GM12892 (cell line): ENCODE results near the gene ZFX.
"Not testable (repeated sequence)": the region's sequence is repeated elsewhere in the genome, so short reads cannot be mapped to it uniquely, and the experiment has no call there.

Experiments used
- DNase-seq: peaks from one replicate; pipeline ENCODE4 v3.0.0; 2011; ENCODE audit not compliant: insufficient read length
- FAIRE-seq: peaks from 2 replicates; lab custom pipeline; 2011; peaks lifted over from hg19 to GRCh38; lab: Jason Lieb, UNC
- POLR2A ChIP-seq: IDR thresholded peaks from 2 replicates; pipeline ENCODE4 v1.6.1; 2011; ENCODE audit warnings: low read depth, low read length, control low read depth
- POLR2AphosphoS5 ChIP-seq: IDR thresholded peaks from 2 replicates; pipeline ENCODE4 v1.6.1; 2011; ENCODE audit warnings: low read depth, low read length, control low read depth
- TAF1 ChIP-seq: IDR thresholded peaks from 2 replicates; pipeline ENCODE4 v1.6.1; 2011; ENCODE audit warnings: low read depth, mild to moderate bottlenecking, control low read depth, low read length, borderline replicate concordance

ZFX gene

GRCh38 chrX:24154490-24155034 is 5.0 kb downstream of the ZFX start:
- TF ChIP-seq POLR2AphosphoS5 (no peak), TAF1 (no peak), POLR2A (no peak)
- DNase-seq = no peak
- peak; percentile 85 for FAIRE-seq

- DNase-seq, FAIRE-seq: not testable (repeated sequence)
Measured at GRCh38 chrX:24155747-24156146, 6.2 kb downstream of the ZFX start.

- FAIRE-seq (no peak), DNase-seq (no peak)
- TF ChIP-seq TAF1 (no peak), POLR2AphosphoS5 (no peak), POLR2A (no peak)
Measured at GRCh38 chrX:24156177-24156576, 6.6 kb downstream of the ZFX start.

- FAIRE-seq = no peak
- DNase-seq = no peak
- TF ChIP-seq TAF1 (no peak), POLR2A (no peak), POLR2AphosphoS5 (no peak)
Measured at GRCh38 chrX:24158881-24159280, 9.4 kb downstream of the ZFX start.

GRCh38 chrX:24166078-24166477 is 16.5 kb downstream of the ZFX start:
- no peak for TF ChIP-seq POLR2A
- TF ChIP-seq TAF1 = no peak
- no peak for TF ChIP-seq POLR2AphosphoS5
- FAIRE-seq = peak; percentile 69

GRCh38 chrX:24167719-24168472 is 18.4 kb downstream of the ZFX start:
- FAIRE-seq (peak; percentile 67), DNase-seq (no peak)
- TF ChIP-seq POLR2A (no peak), POLR2AphosphoS5 (no peak), TAF1 (no peak)

More at GRCh38 chrX:24166078-24166477, 16.5 kb downstream of the ZFX start:
- no peak for DNase-seq

- DNase-seq (no peak), FAIRE-seq (peak; percentile 98)
- TF ChIP-seq POLR2AphosphoS5 (peak; percentile 37; the same call in 1 of the 2 replicates), POLR2A (no peak), TAF1 (no peak)
Measured at GRCh38 chrX:24168807-24169206, 19.3 kb downstream of the ZFX start.

GRCh38 chrX:24169211-24169610 is 19.7 kb downstream of the ZFX start:
- FAIRE-seq (no peak), DNase-seq (no peak)
- TF ChIP-seq TAF1 = no peak
- TF ChIP-seq POLR2A = no peak
- no peak for TF ChIP-seq POLR2AphosphoS5

- FAIRE-seq = no peak
- no peak for DNase-seq
- no peak for TF ChIP-seq POLR2AphosphoS5
- TF ChIP-seq POLR2A = no peak
- TF ChIP-seq TAF1 = no peak
Measured at GRCh38 chrX:24173115-24173847, 23.8 kb downstream of the ZFX start.

GRCh38 chrX:24175276-24175675 is 25.7 kb downstream of the ZFX start:
- DNase-seq = no peak
- TF ChIP-seq POLR2AphosphoS5 = no peak
- no peak for TF ChIP-seq TAF1
- TF ChIP-seq POLR2A = no peak
- FAIRE-seq = no peak

- no peak for TF ChIP-seq POLR2AphosphoS5
- no peak for TF ChIP-seq TAF1
- TF ChIP-seq POLR2A = no peak
- FAIRE-seq (no peak), DNase-seq (no peak)
Measured at GRCh38 chrX:24178441-24178840, 28.9 kb downstream of the ZFX start.

- no peak for FAIRE-seq
- no peak for DNase-seq
- TF ChIP-seq POLR2A = no peak
- TF ChIP-seq TAF1 = no peak
- no peak for TF ChIP-seq POLR2AphosphoS5
Measured at GRCh38 chrX:24184018-24184417, 34.5 kb downstream of the ZFX start.
